Keratinocyte (primary cell): ENCODE results near the gene CNTF. TPM values are rescaled to one million over a fixed set of nuclear protein-coding genes. Genes with fewer than 3 reads are reported as not detected.

ENCODE experiments used
- DNase-seq: peaks from one replicate; pipeline ENCODE4 v3.0.0-alpha.2; 2011; ENCODE audit warnings: low read depth, missing footprints, low spot score
- FAIRE-seq: peaks from 2 replicates; lab custom pipeline; 2011; peaks lifted over from hg19 to GRCh38; lab: Jason Lieb, UNC
- H2AFZ ChIP-seq: 2 replicates; pipeline ENCODE4 v1.6.0; 2012; ENCODE audit warnings: low read length, control low read depth, inconsistent platforms; ENCODE audit not compliant: control insufficient read depth
- H3K27ac ChIP-seq: 2 replicates; pipeline ENCODE4 v1.5.1; 2011; ENCODE audit warnings: low read length; ENCODE audit not compliant: control insufficient read depth, insufficient read depth
- H3K27me3 ChIP-seq: 3 replicates; pipeline ENCODE4 v1.6.0; 2011; ENCODE audit warnings: low read length; ENCODE audit not compliant: control insufficient read depth, insufficient read depth; ENCODE audit errors: extremely low read depth
- H3K36me3 ChIP-seq, 2 experiments: 2 replicates in 1 of 2; 3 replicates in 1 of 2; pipeline ENCODE4 v1.5.1; 2011; ENCODE audit warnings: low read length in 2 of 2, mild to moderate bottlenecking in 1 of 2; ENCODE audit not compliant: control insufficient read depth in 2 of 2, insufficient read depth in 2 of 2; ENCODE audit errors: extremely low read depth in 1 of 2
- H3K4me1 ChIP-seq: 3 replicates; pipeline ENCODE4 v1.5.1; 2011; ENCODE audit warnings: low read length; ENCODE audit not compliant: control insufficient read depth, insufficient read depth; ENCODE audit errors: extremely low read depth
- H3K4me2 ChIP-seq: 3 replicates; pipeline ENCODE4 v1.6.0; 2011; ENCODE audit warnings: low read depth, low read length; ENCODE audit not compliant: control insufficient read depth, insufficient read depth; ENCODE audit errors: extremely low read depth
- H3K4me3 ChIP-seq, 3 experiments: fragments of 200-600 bp in 1 of 3; sonication (generic) in 1 of 3; 2 replicates in 2 of 3; 3 replicates in 1 of 3; pipeline ENCODE4 v1.5.1; 2011 to 2016; ENCODE audit warnings: low read length in 3 of 3, mild to moderate bottlenecking in 3 of 3, control low read depth in 2 of 3, inconsistent platforms in 1 of 3, low read depth in 1 of 3, mixed read lengths in 1 of 3, mixed run types in 1 of 3, moderate library complexity in 1 of 3; ENCODE audit not compliant: control insufficient read depth in 2 of 3, insufficient read depth in 2 of 3; ENCODE audit errors: extremely low read depth in 1 of 3
- H3K79me2 ChIP-seq: 2 replicates; pipeline ENCODE4 v1.6.0; 2012; ENCODE audit warnings: low read length; ENCODE audit not compliant: control insufficient read depth, insufficient read depth
- H3K9ac ChIP-seq: 3 replicates; pipeline ENCODE4 v1.6.0; 2011; ENCODE audit warnings: low read length; ENCODE audit not compliant: control insufficient read depth, insufficient read depth; ENCODE audit errors: extremely low read depth
- H3K9me1 ChIP-seq: 3 replicates; pipeline ENCODE4 v1.6.0; 2011; ENCODE audit warnings: low read length; ENCODE audit not compliant: control insufficient read depth, insufficient read depth; ENCODE audit errors: extremely low read depth
- H3K9me3 ChIP-seq: 2 replicates; pipeline ENCODE4 v1.5.1; 2012; ENCODE audit warnings: low read depth, low read length; ENCODE audit not compliant: control insufficient read depth
- H4K20me1 ChIP-seq: 3 replicates; pipeline ENCODE4 v1.6.0; 2011; ENCODE audit warnings: low read length; ENCODE audit not compliant: control insufficient read depth, insufficient read depth; ENCODE audit errors: extremely low read depth
- CTCF ChIP-seq, 3 experiments: IDR thresholded peaks in 1 of 3; conservative IDR thresholded peaks in 1 of 3; optimal IDR thresholded peaks in 1 of 3; 2 replicates in 2 of 3; 3 replicates in 1 of 3; pipeline versions ENCODE3 to v1.5.1; 2011; ENCODE audit warnings: low read length in 3 of 3, mild to moderate bottlenecking in 3 of 3, moderate library complexity in 2 of 3, control low read depth in 1 of 3, inconsistent platforms in 1 of 3; ENCODE audit not compliant: insufficient read depth in 2 of 3; ENCODE audit errors: extremely low read depth in 1 of 3
- EZH2 ChIP-seq: IDR thresholded peaks from one replicate; pipeline ENCODE4 v1.6.1; 2012; ENCODE audit warnings: inconsistent platforms, mild to moderate bottlenecking, low read length, moderate library complexity
- dilution Hi-C: fragments of 300-500 bp; cut with MboI; formaldehyde crosslinking; loops from one replicate; pipeline ENCODE4 v1.7.0; 2020; ENCODE audit warnings: low sequenced_read_pairs; ENCODE audit not compliant: extremely low pct_ligation_motif_present
- polyA plus RNA-seq, 5 experiments: library from polyadenylated mRNA; depleted of rRNA in 3 of 5; stranded (reverse) in 3 of 5; stranded (forward) in 1 of 5; unstranded in 1 of 5; fragments of >200 nt; gene quantifications; 1 replicate in 1 of 5; 2 replicates in 3 of 5; 3 replicates in 1 of 5; pipeline versions ENCODE4 v1.2.1 to v1.2.3, GENCODE V29; 2011 to 2012; ENCODE audit warnings: missing spikeins in 2 of 5, low read depth in 1 of 5, low replicate concordance in 1 of 5

CNTF gene
- polyA plus RNA-seq, 1 donor (not counting 4 experiments of a cell fraction or from before 2014, with no cell fraction given) = 1.9 TPM

GRCh38 chr11:58575377-58576020 lies 47.0 kb upstream of the CNTF start, which contains the start of gene LPXN:
Gene LPXN, minus strand, starts transcription at chr11:58575856. Its CDS starts 84 bp downstream, at chr11:58575772.
- Histone ChIP-seq H3K27me3 (no peaks in the 10 kb centered on the region), H3K4me3 (peak within 1 kb of the TSS; percentile 38 to 60 (median 44)), H4K20me1 (no peaks in the 10 kb centered on the region), H3K9me1 (no peaks in the 10 kb centered on the region), H3K4me2 (peak within 1 kb of the TSS; percentile 97), H2AFZ (no peak within 1 kb of the TSS), H3K36me3 (peaks cover 0 to 3% of the 10 kb centered on the region in 2 experiments), H3K9me3 (no peaks in the 10 kb centered on the region), H3K9ac (peak within 1 kb of the TSS; percentile 100), H3K4me1 (peaks cover 46% of the 10 kb centered on the region), H3K27ac (peak within 1 kb of the TSS; percentile 100), H3K79me2 (peaks cover 29% of the 10 kb centered on the region)
- no peak for TF ChIP-seq EZH2
- no peak for TF ChIP-seq CTCF (optimal IDR thresholded peaks at IDR 0.05 in 1 of 3, IDR thresholded peaks at IDR 0.05 in 1 of 3, conservative IDR thresholded peaks at IDR 0.05 in 1 of 3; ENCODE audit: extremely low read depth in 1 of 3, insufficient read depth in 2 of 3, low read length in 3 of 3)
- dilution Hi-C loops = no loop called here
- DNase-seq (peak; percentile 57), FAIRE-seq (peak; percentile 77)

- dilution Hi-C loops = no loop called here
Observed at GRCh38 chr11:58576887-58577471, 45.5 kb upstream of the CNTF start.

More at GRCh38 chr11:58576887-58577471, 45.5 kb upstream of the CNTF start:
- no peak for DNase-seq
- peak overlapping the region; percentile 100 for H3K9ac ChIP-seq
- no peaks in the 10 kb centered on the region for H3K27me3 ChIP-seq
- TF ChIP-seq EZH2 = no peak
- peak in 2 of 3 experiments; percentile 49 to 50 for TF ChIP-seq CTCF (optimal IDR thresholded peaks at IDR 0.05 in 1 of 3, IDR thresholded peaks at IDR 0.05 in 1 of 3, conservative IDR thresholded peaks at IDR 0.05 in 1 of 3; ENCODE audit: extremely low read depth in 1 of 3, insufficient read depth in 2 of 3, low read length in 3 of 3)
- H3K27ac ChIP-seq = peak overlapping the region; percentile 100
- H3K4me2 ChIP-seq = peak overlapping the region; percentile 97
- no peaks in the 10 kb centered on the region for H3K9me1 ChIP-seq
- peaks cover 2% of the 10 kb centered on the region for H4K20me1 ChIP-seq
- H3K79me2 ChIP-seq = peaks cover 37% of the 10 kb centered on the region
- H3K4me1 ChIP-seq = peaks cover 57% of the 10 kb centered on the region
- no peak overlapping the region for H2AFZ ChIP-seq
- no peaks in the 10 kb centered on the region for H3K36me3 ChIP-seq
- FAIRE-seq = no peak
- peak overlapping the region; percentile 84 to 96 (median 89) for H3K4me3 ChIP-seq
- no peaks in the 10 kb centered on the region for H3K9me3 ChIP-seq
